SIG-M5 treated with dmso at 0.1 percent for 504 hours (cell line): ENCODE measurements around the gene GUCY2D.
"Not testable (repeated sequence)": the region's sequence is repeated elsewhere in the genome, so short reads cannot be mapped to it uniquely, and the experiment has no call there.

Experiments
- DNase-seq: peaks from one replicate; lab custom pipeline; 2025; ENCODE audit not compliant: unreplicated experiment; lab: John Stamatoyannopoulos, UW

GUCY2D gene

GRCh38 chr17:8041979-8042378 lies 39.6 kb downstream of the GUCY2D start:
- DNase-seq, result no peak

GRCh38 chr17:8044819-8045810 lies 42.7 kb downstream of the GUCY2D start:
- no peak for DNase-seq

- DNase-seq, result no peak
Observed at GRCh38 chr17:8046306-8046928, 44.0 kb downstream of the GUCY2D start.

- no peak for DNase-seq
Observed at GRCh38 chr17:8046929-8047768, 44.7 kb downstream of the GUCY2D start.

- no peak for DNase-seq
Observed at GRCh38 chr17:8047769-8048110, 45.3 kb downstream of the GUCY2D start.

- DNase-seq, result no peak
Observed at GRCh38 chr17:8048236-8048635, 45.8 kb downstream of the GUCY2D start.

- DNase-seq, result no peak
Observed at GRCh38 chr17:8048736-8049135, 46.3 kb downstream of the GUCY2D start.

GRCh38 chr17:8051831-8052230 lies 49.4 kb downstream of the GUCY2D start:
- no peak for DNase-seq

- no peak for DNase-seq
Observed at GRCh38 chr17:8052256-8053252, 50.1 kb downstream of the GUCY2D start.

- DNase-seq, result no peak
Observed at GRCh38 chr17:8053600-8053999, 51.2 kb downstream of the GUCY2D start.

- no peak for DNase-seq
Observed at GRCh38 chr17:8055851-8056231, 53.4 kb downstream of the GUCY2D start.

GRCh38 chr17:8056232-8056975 lies 54.0 kb downstream of the GUCY2D start:
- DNase-seq, result peak; percentile 83

GRCh38 chr17:8056976-8057625 lies 54.7 kb downstream of the GUCY2D start:
- DNase-seq, result no peak

- DNase-seq, result peak; percentile 87
Observed at GRCh38 chr17:8057691-8058114, 55.3 kb downstream of the GUCY2D start.

GRCh38 chr17:8059131-8059530 lies 56.7 kb downstream of the GUCY2D start:
- no peak for DNase-seq

- DNase-seq, result peak; percentile 55
Observed at GRCh38 chr17:8060274-8060673, 57.9 kb downstream of the GUCY2D start.

- not testable (repeated sequence) for DNase-seq
Observed at GRCh38 chr17:8061851-8062250, 59.4 kb downstream of the GUCY2D start.

GRCh38 chr17:8062435-8062806 lies 60.0 kb downstream of the GUCY2D start:
- DNase-seq, result no peak
